ENCODE results near the gene ZNF407. TPM values are rescaled to one million over a fixed set of nuclear protein-coding genes. Genes with fewer than 3 reads are reported as not detected.

ZNF407 gene
- total and polyA plus RNA-seq, 7 donors, result 2.4 to 10.2 (median 7.9) TPM

DNA sequence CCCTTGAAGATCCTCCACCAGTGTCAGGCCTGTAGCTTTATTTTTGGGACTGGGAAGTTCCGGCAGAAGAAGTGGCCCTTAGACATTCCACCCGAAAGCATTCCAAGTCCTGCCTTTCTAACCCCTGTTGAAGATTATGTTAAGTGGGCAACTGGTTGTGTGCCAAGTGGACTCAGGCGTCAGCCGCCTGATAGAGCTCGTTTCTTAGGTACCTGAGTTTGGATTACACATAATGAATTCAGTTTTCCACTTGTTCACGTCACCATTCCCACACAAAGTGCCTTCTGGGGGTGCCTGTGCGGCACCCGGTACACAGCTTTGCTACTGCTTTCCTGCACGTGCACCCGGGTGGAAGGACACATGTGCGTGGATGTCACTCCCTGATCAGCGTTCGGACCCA lies 454.8 kb downstream of the ZNF407 start:
- no peak for TF ChIP-seq CTCF (IDR thresholded peaks at IDR 0.05)
- H3K4me3 ChIP-seq, result no peak overlapping the region
- no peaks in the 10 kb centered on the region for H3K9me3 ChIP-seq
- H3K27me3 ChIP-seq (ENCODE audit: insufficient read depth in 3 of 3, low read length in 2 of 3), result no peaks in the 10 kb centered on the region
- DNase-seq, result no peak
- WGBS, 3 donors, result 89 to 93% (median 90%) methylated on average over 13 of the region's 13 CpGs
- no peak for ATAC-seq
- no peak overlapping the region for H3K27ac ChIP-seq
- no peaks in the 10 kb centered on the region for H3K36me3 ChIP-seq (ENCODE audit: insufficient read depth in 1 of 2, low read depth in 1 of 2)
- intact Hi-C loops (cut with DNase I), result no loop called here
- H3K4me1 ChIP-seq, result no peaks in the 10 kb centered on the region

- Histone ChIP-seq H3K4me3 (no peak overlapping the region), H3K27me3 (ENCODE audit: insufficient read depth in 3 of 3, low read length in 2 of 3) (no peaks in the 10 kb centered on the region), H3K4me1 (no peaks in the 10 kb centered on the region), H3K36me3 (ENCODE audit: insufficient read depth in 1 of 2, low read depth in 1 of 2) (no peaks in the 10 kb centered on the region), H3K27ac (no peak overlapping the region), H3K9me3 (no peaks in the 10 kb centered on the region)
- ATAC-seq (no peak), DNase-seq (no peak)
- intact Hi-C loops (cut with DNase I), result no loop called here
- 93 to 94% (median 93%) methylated on average over 9 of the region's 9 CpGs for WGBS, 3 donors
- TF ChIP-seq CTCF (IDR thresholded peaks at IDR 0.05), result no peak
These were observed 455.5 kb downstream of the ZNF407 start for GRCh38 chr18:75053028-75053629.

DNA sequence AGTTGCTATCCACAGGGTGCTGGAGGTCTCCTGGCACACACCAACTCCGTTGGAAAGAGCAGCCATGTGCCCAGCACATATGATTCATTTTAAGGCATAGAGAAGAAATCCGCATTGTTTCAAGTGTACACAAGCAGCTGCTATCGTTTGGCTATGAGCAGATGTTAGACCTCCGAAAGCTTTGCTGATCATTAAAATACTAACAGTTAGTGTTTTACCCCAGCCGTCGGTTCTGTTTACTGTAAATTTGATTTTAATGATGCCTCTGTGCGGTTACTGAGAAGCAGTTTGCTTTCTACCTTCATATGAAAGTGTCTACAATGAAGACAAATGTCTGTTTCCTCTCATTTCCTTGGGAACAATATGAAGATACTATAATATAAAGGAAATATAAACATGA lies 456.4 kb downstream of the ZNF407 start:
- Histone ChIP-seq H3K27ac (no peak overlapping the region), H3K9me3 (no peaks in the 10 kb centered on the region), H3K4me3 (no peak overlapping the region), H3K27me3 (ENCODE audit: insufficient read depth in 3 of 3, low read length in 2 of 3) (no peaks in the 10 kb centered on the region), H3K4me1 (no peaks in the 10 kb centered on the region), H3K36me3 (ENCODE audit: insufficient read depth in 1 of 2, low read depth in 1 of 2) (no peaks in the 10 kb centered on the region)
- TF ChIP-seq CTCF (IDR thresholded peaks at IDR 0.05), result no peak
- 69 to 74% (median 72%) methylated on average over 7 of the region's 7 CpGs for WGBS, 3 donors
- ATAC-seq (no peak), DNase-seq (no peak)
- intact Hi-C loops (cut with DNase I), result no loop called here

DNA sequence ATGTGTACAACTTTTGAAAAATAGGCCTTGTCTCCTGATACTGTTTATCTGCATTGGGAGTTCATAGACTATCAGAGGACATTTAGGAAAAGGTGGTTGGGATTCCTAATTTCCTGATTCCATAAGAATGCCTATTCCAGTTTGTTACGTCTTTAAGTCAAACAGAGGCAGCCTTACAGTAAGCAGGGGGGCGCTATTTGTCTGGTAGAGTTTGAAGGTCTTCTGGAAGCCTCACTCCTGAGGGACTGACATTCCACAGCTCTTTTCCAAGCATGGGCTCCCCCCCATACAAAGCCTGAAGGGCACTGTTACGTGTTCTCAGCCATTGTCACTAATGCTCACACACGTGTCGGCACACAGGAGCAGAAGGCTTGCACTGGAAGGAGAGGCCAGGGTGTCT lies 456.9 kb downstream of the ZNF407 start:
- Histone ChIP-seq H3K9me3 (no peaks in the 10 kb centered on the region), H3K27me3 (ENCODE audit: insufficient read depth in 3 of 3, low read length in 2 of 3) (no peaks in the 10 kb centered on the region), H3K27ac (no peak overlapping the region), H3K36me3 (ENCODE audit: insufficient read depth in 1 of 2, low read depth in 1 of 2) (no peaks in the 10 kb centered on the region), H3K4me1 (no peaks in the 10 kb centered on the region), H3K4me3 (no peak overlapping the region)
- TF ChIP-seq CTCF (IDR thresholded peaks at IDR 0.05), result no peak
- 94 to 97% (median 96%) methylated on average over 5 of the region's 5 CpGs for WGBS, 3 donors
- ATAC-seq (no peak), DNase-seq (no peak)
- intact Hi-C loops (cut with DNase I), result no loop called here

All from psoas muscle (tissue), 8 donors.